Panc1 (cell line): Measurements from ENCODE around the gene ITPA. TPM values are rescaled to one million over a fixed set of nuclear protein-coding genes. Genes with fewer than 3 reads are reported as not detected.
"Not testable (repeated sequence)": the region's sequence is repeated elsewhere in the genome, so short reads cannot be mapped to it uniquely, and the experiment has no call there.

ENCODE experiments used
- ATAC-seq: fragments of 200-7000 bp; cut with Tn5 transposase; 2 replicates; pipeline ENCODE4 v1.9.1; 2020; ENCODE audit warnings: mild to moderate bottlenecking, moderate library complexity
- BruUV-seq: library from RNA; stranded (reverse); fragments of 400-500 nt; replicated peaks from 2 replicates; lab custom pipeline; 2021; lab: Mats Ljungman, UMichigan
- CTCF ChIA-PET: fragments of 300-600 bp; sonication (Branson Sonifier 250); formaldehyde crosslinking; loops from one replicate; lab custom pipeline; 2022; ENCODE audit warnings: antibody characterized with exemption; lab: Charles Lee
- POLR2A ChIA-PET: fragments of 300-600 bp; sonication (Branson Sonifier 250); formaldehyde crosslinking; loops from one replicate; lab custom pipeline; 2022; ENCODE audit warnings: antibody characterized with exemption; lab: Charles Lee
- DNase-seq: peaks from one replicate; pipeline ENCODE4 v3.0.0-alpha.2; 2010; ENCODE audit warnings: low read depth, low spot score
- H3K27ac ChIP-seq: 2 replicates; pipeline ENCODE4 v1.5.1; 2011; ENCODE audit warnings: mild to moderate bottlenecking, low read length, inconsistent platforms
- H3K27me3 ChIP-seq: fragments of 200-500 bp; sonication (Bioruptor generic); 2 replicates; pipeline ENCODE4 v1.6.0; 2014; ENCODE audit warnings: low read length, inconsistent platforms; ENCODE audit not compliant: control insufficient read depth, insufficient read depth
- H3K36me3 ChIP-seq: fragments of 200-500 bp; sonication (Bioruptor generic); 2 replicates; pipeline ENCODE4 v1.5.1; 2014; ENCODE audit warnings: inconsistent platforms, mild to moderate bottlenecking, low read length, moderate library complexity; ENCODE audit not compliant: control insufficient read depth, insufficient read depth
- H3K4me1 ChIP-seq: 2 replicates; pipeline ENCODE4 v1.5.1; 2011; ENCODE audit warnings: inconsistent platforms, mild to moderate bottlenecking, low read length, moderate library complexity; ENCODE audit not compliant: control insufficient read depth, insufficient read depth
- H3K4me3 ChIP-seq, 2 experiments: 2 replicates each; pipeline ENCODE4 v1.5.1; 2011 to 2012; ENCODE audit warnings: low read depth in 2 of 2, low read length in 2 of 2, mild to moderate bottlenecking in 2 of 2, inconsistent platforms in 1 of 2, moderate library complexity in 1 of 2
- H3K9me3 ChIP-seq: fragments of 200-500 bp; sonication (Bioruptor generic); 2 replicates; pipeline ENCODE4 v1.5.1; 2014; ENCODE audit warnings: low read depth, mild to moderate bottlenecking, inconsistent platforms, low read length, moderate library complexity; ENCODE audit not compliant: control insufficient read depth, insufficient read depth
- CTCF ChIP-seq: fragments of 450-650 bp; IDR thresholded peaks from 2 replicates; pipeline ENCODE4 v1.5.1; 2017; ENCODE audit warnings: mild to moderate bottlenecking
- POLR2AphosphoS5 ChIP-seq: IDR thresholded peaks from 2 replicates; pipeline ENCODE4 v1.6.1; 2012; ENCODE audit warnings: mild to moderate bottlenecking, low read depth, low read length, moderate library complexity
- SIN3A ChIP-seq: IDR thresholded peaks from 2 replicates; pipeline ENCODE4 v1.6.1; 2012; ENCODE audit warnings: low read depth, mild to moderate bottlenecking, low read length, moderate library complexity, borderline replicate concordance; ENCODE audit not compliant: insufficient read depth
- TCF7L2 ChIP-seq: IDR thresholded peaks from 2 replicates; pipeline ENCODE4 v1.6.1; 2011; ENCODE audit warnings: mild to moderate bottlenecking, low read depth, low read length, inconsistent platforms
- in situ Hi-C: cut with HindIII; loops from 2 replicates; pipeline ENCODE4 v1.10.0; 2016; ENCODE audit warnings: low sequenced_read_pairs, low pct_unique_long_range_greater_than_20kb
- intact Hi-C: fragments of 100-400 bp; cut with micrococcal nuclease; formaldehyde crosslinking; loops from one replicate; pipeline ENCODE4 v1.10.0; 2022; ENCODE audit not compliant: unreplicated experiment
- total RNA-seq: library from RNA; stranded (reverse); gene quantifications from one replicate; pipeline ENCODE4 v1.2.1, GENCODE V29; 2021; ENCODE audit not compliant: unreplicated experiment
- TF ChIP-seq, protein P1 (sequence below), 2 experiments: IDR thresholded peaks; 2 replicates each; pipeline ENCODE4 v1.6.1; 2011 to 2012; ENCODE audit warnings: low read depth in 2 of 2, control low read depth in 1 of 2, low read length in 1 of 2, mild to moderate bottlenecking in 1 of 2, moderate library complexity in 1 of 2; ENCODE audit not compliant: insufficient read depth in 1 of 2

ITPA gene
- total RNA-seq, 1 experiment from 2014 or later = 107 TPM

GRCh38 chr20:3210346-3210745, 1.0 kb downstream of the ITPA start:
- ChIA-PET CTCF (no interaction called here), POLR2A (interaction anchor here (0.7 kb wide), 1 partner anchor 11 kb away, joined by 3 read pairs; no protein-coding TSS in a partner anchor)
- in situ Hi-C loops = no loop called here
- Histone ChIP-seq H3K27ac (peak overlapping the region; percentile 99), H3K4me1 (peaks cover 13% of the 10 kb centered on the region; the same call in 1 of the 2 replicates), H3K36me3 (no peaks in the 10 kb centered on the region; the same call in 1 of the 2 replicates), H3K9me3 (no peaks in the 10 kb centered on the region), H3K27me3 (no peaks in the 10 kb centered on the region), H3K4me3 (peak overlapping the region; percentile 88 to 100)
- no TSS peak for BruUV-seq
- DNase-seq (no peak), ATAC-seq (no peak)
- intact Hi-C loops = no loop called here
- TF ChIP-seq SIN3A = no peak
- no peak for TF ChIP-seq TCF7L2

DNA sequence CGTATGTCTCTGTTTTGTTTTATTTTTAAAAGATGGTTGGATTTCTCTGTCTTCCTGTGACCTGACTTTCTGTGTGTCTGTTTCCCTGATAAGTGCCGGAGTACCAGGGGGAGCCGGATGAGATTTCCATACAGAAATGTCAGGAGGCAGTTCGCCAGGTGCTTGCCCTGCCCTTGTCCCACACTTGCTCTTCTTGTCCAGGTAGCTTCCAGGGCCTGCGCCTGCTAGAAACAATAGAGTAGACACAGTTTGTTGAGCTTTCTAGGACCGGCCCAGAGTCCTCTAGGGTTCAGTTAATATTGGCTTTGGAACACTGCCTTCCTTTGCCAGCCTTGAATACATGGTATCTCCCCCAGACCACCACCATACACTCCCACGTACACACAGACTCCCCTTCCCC, 3.9 kb downstream of the ITPA start:
- ChIA-PET POLR2A (no interaction called here), CTCF (no interaction called here)
- Histone ChIP-seq H3K27ac (no peak overlapping the region), H3K9me3 (no peaks in the 10 kb centered on the region), H3K36me3 (no peaks in the 10 kb centered on the region; the same call in 1 of the 2 replicates), H3K4me1 (peaks cover 14% of the 10 kb centered on the region), H3K27me3 (no peaks in the 10 kb centered on the region), H3K4me3 (no peak overlapping the region)
- intact Hi-C loops = no loop called here
- no TSS peak for BruUV-seq
- in situ Hi-C loops = no loop called here
- TF ChIP-seq TCF7L2 = no peak
- ATAC-seq (no peak), DNase-seq (no peak)

DNA sequence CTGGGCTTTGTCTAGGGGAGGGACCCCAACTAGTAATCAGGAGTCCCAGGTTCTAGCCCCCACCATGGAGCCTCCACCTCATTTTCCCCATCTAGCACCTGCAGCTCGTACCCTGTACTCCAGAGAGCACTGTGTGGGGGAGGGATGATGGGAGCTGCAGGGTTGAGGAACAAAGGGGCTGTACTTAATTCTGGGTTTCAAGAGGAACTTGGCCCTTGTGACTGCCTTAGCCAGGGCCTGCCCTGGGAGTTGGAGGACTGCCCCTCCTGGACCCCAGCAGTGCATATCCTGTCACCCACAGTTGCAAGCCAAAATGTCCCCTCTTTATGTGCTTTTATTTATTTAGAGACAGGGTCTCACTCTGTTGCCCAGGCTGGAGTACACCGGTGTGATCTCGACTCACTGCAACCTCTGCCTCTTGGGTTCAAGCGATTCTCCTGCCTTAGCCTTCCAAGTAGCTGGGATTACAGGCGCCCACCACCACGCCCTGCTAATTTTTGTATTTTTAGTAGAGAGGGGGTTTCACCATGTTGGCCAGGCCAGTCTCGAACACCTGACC, 6.1 kb downstream of the ITPA start:
- intact Hi-C loops = loop anchor here (5.0 kb wide), 1 partner anchor 97 kb away; no protein-coding TSS in a partner anchor
- BruUV-seq, H3K36me3 ChIP-seq, H3K9me3 ChIP-seq, ATAC-seq, POLR2A ChIA-PET, H3K27me3 ChIP-seq, H3K27ac ChIP-seq, H3K4me3 ChIP-seq, in situ Hi-C loops, DNase-seq: not testable (repeated sequence)
- H3K4me1 ChIP-seq = peaks cover 16% of the 10 kb centered on the region
- CTCF ChIA-PET = interaction anchor here (0.7 kb wide), 2 partner anchors 104 to 480 kb away, joined by 3 read pairs; no protein-coding TSS in a partner anchor

- ATAC-seq (peak; percentile 72), DNase-seq (no peak)
- H3K4me1 ChIP-seq = peaks cover 44% of the 10 kb centered on the region
- in situ Hi-C loops (no loop called here), intact Hi-C loops (loop anchor here (5.0 kb wide), 1 partner anchor 94 kb away; no protein-coding TSS in a partner anchor)
- H3K9me3 ChIP-seq = no peaks in the 10 kb centered on the region
- CTCF ChIA-PET = interaction anchor here (0.6 to 1.1 kb wide), 5 partner anchors 16 to 571 kb away, joined by 3 to 18 read pairs (median 7); no protein-coding TSS in a partner anchor
- H3K27me3 ChIP-seq = no peaks in the 10 kb centered on the region
- BruUV-seq = TSS peak; percentile 33
- POLR2A ChIA-PET = interaction anchor here (0.7 kb wide), 2 partner anchors 18 to 87 kb away, joined by 10 to 19 read pairs; no protein-coding TSS in a partner anchor
- TF ChIP-seq CTCF (peak; percentile 97), POLR2AphosphoS5 (peak; percentile 58)
- TF ChIP-seq, protein P1, sequence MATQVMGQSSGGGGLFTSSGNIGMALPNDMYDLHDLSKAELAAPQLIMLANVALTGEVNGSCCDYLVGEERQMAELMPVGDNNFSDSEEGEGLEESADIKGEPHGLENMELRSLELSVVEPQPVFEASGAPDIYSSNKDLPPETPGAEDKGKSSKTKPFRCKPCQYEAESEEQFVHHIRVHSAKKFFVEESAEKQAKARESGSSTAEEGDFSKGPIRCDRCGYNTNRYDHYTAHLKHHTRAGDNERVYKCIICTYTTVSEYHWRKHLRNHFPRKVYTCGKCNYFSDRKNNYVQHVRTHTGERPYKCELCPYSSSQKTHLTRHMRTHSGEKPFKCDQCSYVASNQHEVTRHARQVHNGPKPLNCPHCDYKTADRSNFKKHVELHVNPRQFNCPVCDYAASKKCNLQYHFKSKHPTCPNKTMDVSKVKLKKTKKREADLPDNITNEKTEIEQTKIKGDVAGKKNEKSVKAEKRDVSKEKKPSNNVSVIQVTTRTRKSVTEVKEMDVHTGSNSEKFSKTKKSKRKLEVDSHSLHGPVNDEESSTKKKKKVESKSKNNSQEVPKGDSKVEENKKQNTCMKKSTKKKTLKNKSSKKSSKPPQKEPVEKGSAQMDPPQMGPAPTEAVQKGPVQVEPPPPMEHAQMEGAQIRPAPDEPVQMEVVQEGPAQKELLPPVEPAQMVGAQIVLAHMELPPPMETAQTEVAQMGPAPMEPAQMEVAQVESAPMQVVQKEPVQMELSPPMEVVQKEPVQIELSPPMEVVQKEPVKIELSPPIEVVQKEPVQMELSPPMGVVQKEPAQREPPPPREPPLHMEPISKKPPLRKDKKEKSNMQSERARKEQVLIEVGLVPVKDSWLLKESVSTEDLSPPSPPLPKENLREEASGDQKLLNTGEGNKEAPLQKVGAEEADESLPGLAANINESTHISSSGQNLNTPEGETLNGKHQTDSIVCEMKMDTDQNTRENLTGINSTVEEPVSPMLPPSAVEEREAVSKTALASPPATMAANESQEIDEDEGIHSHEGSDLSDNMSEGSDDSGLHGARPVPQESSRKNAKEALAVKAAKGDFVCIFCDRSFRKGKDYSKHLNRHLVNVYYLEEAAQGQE (IDR thresholded peaks at IDR 0.05; ENCODE audit: insufficient read depth in 1 of 2, low read depth in 2 of 2, low read length in 1 of 2) = no peak
- H3K4me3 ChIP-seq = no peak overlapping the region
- no peaks in the 10 kb centered on the region for H3K36me3 ChIP-seq
- peak overlapping the region; percentile 73 for H3K27ac ChIP-seq
These were observed 9.2 kb downstream of the ITPA start for GRCh38 chr20:3218307-3218988.
